DND-41 (cell line): Measurements from ENCODE around the gene SLC44A1.

Source experiments
- EZH2 ChIP-seq: IDR thresholded peaks from 3 replicates; pipeline ENCODE4 v1.6.1; 2012; ENCODE audit warnings: borderline replicate concordance, low read depth, mild to moderate bottlenecking, moderate library complexity, low read length, inconsistent platforms; ENCODE audit not compliant: severe bottlenecking
- TF ChIP-seq, protein P1 (sequence below): IDR thresholded peaks from 2 replicates; pipeline ENCODE4 v1.5.1; 2012; ENCODE audit warnings: borderline replicate concordance, low read length, moderate library complexity, mild to moderate bottlenecking; ENCODE audit not compliant: poor library complexity, severe bottlenecking; ENCODE audit errors: extremely low read depth

DNA sequence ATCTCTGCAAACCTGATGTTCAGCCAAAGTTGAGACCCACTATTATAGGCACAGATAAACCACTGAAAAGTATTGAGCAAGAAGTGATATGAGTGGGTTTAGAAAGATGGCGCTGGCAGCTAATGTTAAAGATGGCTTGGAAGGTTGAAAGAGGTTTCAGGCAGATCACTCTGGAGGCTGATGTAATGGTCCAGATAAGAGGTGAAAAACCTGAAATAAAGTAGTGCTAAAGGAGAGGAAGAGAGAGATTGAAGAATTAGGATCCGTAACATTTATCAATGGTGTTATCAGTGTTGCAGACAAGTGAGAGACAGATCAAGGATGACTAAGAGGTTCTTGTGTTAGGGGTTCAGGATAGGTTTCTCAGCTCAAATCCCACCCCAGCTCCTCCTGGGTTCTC is 58.3 kb downstream of the SLC44A1 start:
- TF ChIP-seq, protein P1, sequence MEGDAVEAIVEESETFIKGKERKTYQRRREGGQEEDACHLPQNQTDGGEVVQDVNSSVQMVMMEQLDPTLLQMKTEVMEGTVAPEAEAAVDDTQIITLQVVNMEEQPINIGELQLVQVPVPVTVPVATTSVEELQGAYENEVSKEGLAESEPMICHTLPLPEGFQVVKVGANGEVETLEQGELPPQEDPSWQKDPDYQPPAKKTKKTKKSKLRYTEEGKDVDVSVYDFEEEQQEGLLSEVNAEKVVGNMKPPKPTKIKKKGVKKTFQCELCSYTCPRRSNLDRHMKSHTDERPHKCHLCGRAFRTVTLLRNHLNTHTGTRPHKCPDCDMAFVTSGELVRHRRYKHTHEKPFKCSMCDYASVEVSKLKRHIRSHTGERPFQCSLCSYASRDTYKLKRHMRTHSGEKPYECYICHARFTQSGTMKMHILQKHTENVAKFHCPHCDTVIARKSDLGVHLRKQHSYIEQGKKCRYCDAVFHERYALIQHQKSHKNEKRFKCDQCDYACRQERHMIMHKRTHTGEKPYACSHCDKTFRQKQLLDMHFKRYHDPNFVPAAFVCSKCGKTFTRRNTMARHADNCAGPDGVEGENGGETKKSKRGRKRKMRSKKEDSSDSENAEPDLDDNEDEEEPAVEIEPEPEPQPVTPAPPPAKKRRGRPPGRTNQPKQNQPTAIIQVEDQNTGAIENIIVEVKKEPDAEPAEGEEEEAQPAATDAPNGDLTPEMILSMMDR = no peak
- TF ChIP-seq EZH2 = no peak
